GM11168 (cell line): ENCODE results near the gene GMPPA.

Source experiments
- in situ Hi-C: fragments of 300-500 bp; cut with MboI; formaldehyde crosslinking; loops from one replicate; pipeline ENCODE4 v1.12.0; 2022; ENCODE audit warnings: low sequenced_read_pairs; ENCODE audit not compliant: unreplicated experiment

The GMPPA gene

GRCh38 chr2:219498280-219499057, at the start of gene GMPPA:
TSS of gene GMPPA (plus strand) at chr2:219498891. CDS start at chr2:219499976, 1,085 bp downstream.
- in situ Hi-C loops: no loop called here

GRCh38 chr2:219449609-219450008, 49.1 kb upstream of the GMPPA start:
- in situ Hi-C loops: no loop called here

DNA sequence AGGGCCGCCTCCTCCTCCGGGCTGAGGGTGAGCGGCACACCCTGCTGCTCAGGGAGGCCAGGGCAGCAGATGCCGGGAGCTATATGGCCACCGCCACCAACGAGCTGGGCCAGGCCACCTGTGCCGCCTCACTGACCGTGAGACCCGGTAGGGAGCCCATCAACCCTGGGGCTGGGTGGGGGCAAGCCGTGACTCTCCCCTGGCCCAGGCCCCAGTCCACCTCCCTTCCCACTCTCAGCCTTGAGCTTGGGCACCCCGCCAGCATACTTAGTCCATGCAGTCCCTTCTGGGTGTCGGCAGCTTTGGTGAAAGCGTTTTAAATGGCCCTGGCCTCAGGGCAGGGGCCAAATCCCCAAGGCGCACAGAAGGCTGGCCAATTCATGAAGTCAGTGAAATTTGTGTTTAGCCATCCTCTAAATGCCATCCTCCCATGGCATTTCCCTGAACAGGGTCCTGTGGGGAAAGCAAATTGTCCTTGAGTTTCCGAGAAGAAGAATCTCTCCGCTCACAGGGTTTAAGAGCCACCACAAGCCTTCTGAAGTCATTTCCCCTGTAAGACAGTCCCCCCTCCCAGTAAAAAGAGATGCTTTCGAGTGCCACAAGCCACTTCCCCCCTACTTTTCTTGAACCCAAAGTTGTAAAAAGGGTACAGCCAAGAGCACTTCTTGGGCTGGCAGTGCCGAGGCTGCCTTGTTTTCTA, 46.9 kb upstream of the GMPPA start:
- in situ Hi-C loops: no loop called here

GRCh38 chr2:219452361-219453317, 46.1 kb upstream of the GMPPA start:
- in situ Hi-C loops: no loop called here

- in situ Hi-C loops: no loop called here
Observed at GRCh38 chr2:219453671-219454590, 44.8 kb upstream of the GMPPA start.

DNA sequence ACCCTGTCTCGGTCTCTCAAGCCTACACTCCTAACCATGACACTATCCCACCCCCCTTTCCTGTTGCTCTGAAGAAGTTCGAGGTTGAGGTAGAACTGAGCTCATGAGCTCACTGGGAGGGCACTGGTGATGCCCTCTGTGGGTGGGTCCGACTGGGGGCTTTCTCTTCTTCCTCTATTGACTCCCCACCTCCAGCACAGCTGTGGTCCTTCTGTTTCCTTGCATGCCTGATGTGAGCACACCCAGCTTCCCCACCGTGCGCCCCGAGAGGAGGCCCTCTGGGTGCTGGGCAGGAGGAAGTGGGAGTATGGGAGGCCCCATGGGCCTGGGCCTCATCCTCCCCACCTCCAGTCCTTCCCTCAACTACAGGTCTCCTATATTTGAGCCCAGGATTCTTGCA, 43.1 kb upstream of the GMPPA start:
- in situ Hi-C loops: no loop called here

GRCh38 chr2:219457784-219458369, 40.8 kb upstream of the GMPPA start:
- in situ Hi-C loops: no loop called here

- in situ Hi-C loops: no loop called here
Observed at GRCh38 chr2:219458996-219459395, 39.7 kb upstream of the GMPPA start.

- in situ Hi-C loops: no loop called here
Observed at GRCh38 chr2:219459460-219460311, 39.0 kb upstream of the GMPPA start.

GRCh38 chr2:219460424-219460926, 38.2 kb upstream of the GMPPA start:
- in situ Hi-C loops: no loop called here

GRCh38 chr2:219461047-219461514, 37.6 kb upstream of the GMPPA start:
- in situ Hi-C loops: no loop called here

- in situ Hi-C loops: no loop called here
Observed at GRCh38 chr2:219461669-219462068, 37.0 kb upstream of the GMPPA start.

GRCh38 chr2:219462349-219462748, 36.3 kb upstream of the GMPPA start:
- in situ Hi-C loops: no loop called here

DNA sequence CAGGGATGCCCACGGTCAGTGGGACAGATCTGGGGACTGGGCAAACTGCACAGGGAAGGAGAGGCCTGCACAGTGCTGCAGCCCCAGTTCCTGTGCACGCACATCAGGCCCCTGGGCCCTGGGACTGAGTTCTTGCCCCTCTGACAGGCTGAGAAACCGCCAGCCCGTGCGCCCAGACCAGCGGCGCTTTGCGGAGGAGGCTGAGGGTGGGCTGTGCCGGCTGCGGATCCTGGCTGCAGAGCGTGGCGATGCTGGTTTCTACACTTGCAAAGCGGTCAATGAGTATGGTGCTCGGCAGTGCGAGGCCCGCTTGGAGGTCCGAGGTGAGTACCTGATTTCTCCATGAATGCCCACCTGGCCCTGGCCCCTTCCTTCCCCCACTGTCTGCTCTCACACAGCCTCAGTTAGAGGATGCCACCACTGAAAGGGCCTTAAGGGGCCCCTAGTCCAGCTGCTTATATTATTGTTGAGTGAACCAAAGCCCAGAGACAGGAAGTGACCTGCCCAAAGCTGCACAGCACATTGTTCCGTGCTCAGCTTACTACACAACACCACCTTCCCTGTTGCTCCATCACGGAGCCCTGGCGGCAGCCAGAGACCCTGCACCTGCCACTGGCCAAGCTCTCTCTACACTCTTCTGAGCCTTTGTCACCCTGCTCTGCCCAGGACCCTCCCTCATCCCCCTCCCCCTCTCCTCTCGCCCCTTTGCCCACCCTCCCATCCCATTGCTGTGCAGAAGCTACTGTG, 34.2 kb upstream of the GMPPA start:
- in situ Hi-C loops: no loop called here

GRCh38 chr2:219465659-219466561, 32.8 kb upstream of the GMPPA start:
- in situ Hi-C loops: no loop called here
